ENCODE results near the gene SLC20A1.

Gene SLC20A1

DNA sequence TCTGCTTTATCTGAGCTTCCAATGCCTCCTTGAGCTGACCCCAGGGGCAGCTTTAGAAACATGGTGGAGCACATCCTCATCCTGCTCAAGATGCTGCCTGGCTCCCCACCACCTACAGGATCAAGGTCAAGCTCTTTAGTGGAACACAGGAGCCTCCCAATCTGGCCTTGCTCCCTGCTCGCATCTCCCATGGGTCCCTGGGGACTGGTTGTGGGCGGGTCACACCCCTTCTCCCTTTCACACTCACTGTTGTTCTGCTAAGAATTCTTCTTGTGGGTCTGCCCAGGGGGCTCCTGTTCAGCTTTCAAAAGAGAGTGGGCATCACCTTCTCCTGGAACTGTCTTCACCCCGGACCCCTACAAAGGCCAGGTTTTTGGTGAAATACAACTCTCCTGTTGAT lies 66.7 kb downstream of the SLC20A1 start:
- DNase-seq = no peak

DNA sequence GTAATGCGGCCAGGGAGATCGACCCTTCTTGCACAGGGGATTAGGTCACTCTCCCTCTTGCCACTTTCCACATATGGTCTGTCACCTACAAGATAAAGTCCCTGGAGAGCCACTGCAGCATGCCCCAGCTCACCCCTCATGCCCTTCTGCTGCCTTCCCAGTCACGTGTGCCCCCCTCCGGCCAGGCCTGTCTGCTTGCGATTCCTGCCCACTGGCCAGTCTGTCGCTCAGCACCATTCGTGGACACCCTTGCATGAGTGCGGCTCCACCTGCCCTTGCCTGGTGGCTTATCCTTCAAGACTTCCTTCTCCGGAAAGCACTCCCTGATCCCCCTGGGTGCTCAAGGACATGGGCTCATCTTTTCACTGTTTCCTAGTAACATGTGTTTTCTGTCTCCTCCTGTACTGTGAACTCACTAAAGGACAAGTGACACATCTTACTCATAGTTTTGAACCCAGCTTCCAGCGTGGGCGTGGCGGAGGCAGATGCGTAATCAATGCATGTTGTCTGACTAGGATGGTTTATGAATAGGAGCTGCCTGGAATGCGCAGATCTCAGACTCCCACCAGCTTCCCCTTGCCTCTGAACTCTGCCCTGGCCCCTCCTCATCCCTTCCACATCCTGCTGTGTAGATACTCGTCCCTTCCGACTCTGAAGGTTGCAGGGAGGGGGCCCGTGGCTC lies 67.3 kb downstream of the SLC20A1 start:
- DNase-seq = no peak
